ENCODE measurements around the gene ISCA2.
"Not testable (repeated sequence)": the region's sequence is repeated elsewhere in the genome, so short reads cannot be mapped to it uniquely, and the experiment has no call there.

Gene ISCA2

DNA sequence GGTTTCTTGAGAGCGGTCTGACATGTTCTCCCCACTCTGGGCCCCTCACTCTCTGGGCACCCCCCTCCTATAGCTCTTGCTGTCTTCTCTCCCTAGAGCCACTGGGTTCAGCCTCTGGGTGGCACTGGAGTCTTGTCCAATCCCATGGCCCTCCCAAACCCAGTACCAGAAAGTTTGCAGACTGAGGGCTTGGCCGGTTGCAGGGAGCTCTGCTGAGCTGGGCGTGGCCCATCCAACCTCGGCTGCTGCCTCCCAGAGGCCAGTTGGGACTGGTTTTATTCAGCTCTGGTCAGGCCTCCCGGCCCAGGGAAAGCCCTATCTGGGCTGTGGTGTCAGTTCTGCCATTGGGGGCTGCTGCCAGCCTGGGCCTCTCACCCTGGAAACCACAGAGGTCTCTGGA is 37.9 kb downstream of the ISCA2 start:
- DNase-seq = no peak

DNA sequence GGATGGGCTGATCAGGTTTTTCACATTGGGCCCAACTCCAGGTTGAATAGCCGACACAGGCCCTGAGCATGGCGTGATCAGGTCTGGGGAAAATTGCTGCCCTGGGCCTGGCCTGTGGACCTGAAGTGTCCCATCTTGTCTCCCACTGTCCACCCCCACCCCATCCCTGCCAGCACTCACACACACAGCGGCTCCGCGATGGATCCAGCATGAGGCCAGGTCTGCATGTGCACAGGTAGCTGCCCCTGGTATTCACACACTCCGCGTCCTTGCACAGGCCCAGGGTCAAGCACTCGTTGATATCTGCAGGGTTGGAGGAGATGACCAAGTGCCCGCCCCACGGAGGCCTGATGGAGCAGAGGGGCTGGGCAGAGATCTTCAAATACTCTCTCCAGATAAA is 38.7 kb downstream of the ISCA2 start:
- DNase-seq = no peak

DNA sequence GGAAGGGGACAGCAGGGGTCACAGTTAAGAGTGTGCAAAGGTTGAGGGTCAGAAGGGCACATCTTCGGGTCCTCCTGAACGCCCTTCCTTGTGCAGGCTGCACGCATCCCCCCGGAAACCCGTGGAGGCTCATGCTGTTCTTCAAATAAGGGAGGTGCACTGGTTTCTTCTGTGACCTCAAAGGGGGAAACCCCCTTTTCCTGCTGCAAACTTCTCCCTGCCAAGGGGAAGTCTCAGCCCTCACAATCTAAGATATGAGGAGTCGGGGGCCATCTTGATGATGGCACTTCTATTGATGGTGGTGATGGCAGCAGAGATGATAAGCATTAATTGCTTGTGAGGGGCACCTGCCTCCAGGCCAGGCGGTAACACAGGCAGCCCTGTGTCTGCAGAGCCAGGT is 40.0 kb downstream of the ISCA2 start:
- no peak for DNase-seq

DNA sequence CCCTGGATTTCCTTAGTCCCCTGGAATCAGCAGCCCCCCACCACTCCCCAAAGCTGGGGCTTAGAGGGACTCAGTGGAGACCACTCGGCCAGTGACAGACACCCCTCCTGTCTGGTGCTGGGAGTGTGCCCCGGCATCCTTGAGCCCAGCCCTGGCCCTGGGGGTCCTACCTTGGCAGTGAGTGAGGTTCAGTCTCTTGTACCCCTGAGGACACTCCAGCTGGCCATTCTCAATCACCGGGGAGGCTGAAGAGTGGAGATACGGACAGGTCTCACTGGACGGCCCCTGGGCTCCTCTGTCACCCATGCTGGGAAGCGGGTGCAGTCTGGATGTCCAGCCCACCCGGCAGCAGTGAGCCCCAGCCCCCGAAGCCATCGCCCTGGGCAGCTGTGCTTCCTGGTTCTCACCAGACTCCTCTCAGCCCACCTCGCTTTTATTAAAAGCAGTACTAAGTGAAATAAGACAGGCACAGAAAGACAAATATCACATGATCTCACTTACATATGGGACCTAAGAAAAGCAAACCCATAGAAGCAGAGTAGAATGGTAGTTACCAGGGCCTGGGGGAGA is 42.3 kb downstream of the ISCA2 start:
- DNase-seq = no peak

DNA sequence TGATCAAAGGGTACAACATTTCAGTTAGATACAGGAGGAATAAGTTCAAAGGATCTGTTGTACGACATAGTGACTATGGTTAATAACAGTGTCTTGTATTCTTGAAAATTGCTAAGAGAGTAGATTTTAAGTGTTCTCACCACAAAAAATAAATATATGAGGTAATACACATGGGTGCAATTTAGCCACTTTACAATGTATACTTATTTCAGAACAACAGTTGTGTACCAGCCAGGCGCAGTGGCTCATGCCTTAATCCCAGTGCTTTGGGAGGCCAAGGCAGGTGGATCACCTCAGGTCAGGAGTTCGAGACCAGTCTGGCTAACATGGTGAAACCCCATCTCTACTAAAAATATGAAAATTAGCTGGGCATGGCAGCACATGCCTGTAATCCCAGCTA is 42.8 kb downstream of the ISCA2 start:
- not testable (repeated sequence) for DNase-seq

DNA sequence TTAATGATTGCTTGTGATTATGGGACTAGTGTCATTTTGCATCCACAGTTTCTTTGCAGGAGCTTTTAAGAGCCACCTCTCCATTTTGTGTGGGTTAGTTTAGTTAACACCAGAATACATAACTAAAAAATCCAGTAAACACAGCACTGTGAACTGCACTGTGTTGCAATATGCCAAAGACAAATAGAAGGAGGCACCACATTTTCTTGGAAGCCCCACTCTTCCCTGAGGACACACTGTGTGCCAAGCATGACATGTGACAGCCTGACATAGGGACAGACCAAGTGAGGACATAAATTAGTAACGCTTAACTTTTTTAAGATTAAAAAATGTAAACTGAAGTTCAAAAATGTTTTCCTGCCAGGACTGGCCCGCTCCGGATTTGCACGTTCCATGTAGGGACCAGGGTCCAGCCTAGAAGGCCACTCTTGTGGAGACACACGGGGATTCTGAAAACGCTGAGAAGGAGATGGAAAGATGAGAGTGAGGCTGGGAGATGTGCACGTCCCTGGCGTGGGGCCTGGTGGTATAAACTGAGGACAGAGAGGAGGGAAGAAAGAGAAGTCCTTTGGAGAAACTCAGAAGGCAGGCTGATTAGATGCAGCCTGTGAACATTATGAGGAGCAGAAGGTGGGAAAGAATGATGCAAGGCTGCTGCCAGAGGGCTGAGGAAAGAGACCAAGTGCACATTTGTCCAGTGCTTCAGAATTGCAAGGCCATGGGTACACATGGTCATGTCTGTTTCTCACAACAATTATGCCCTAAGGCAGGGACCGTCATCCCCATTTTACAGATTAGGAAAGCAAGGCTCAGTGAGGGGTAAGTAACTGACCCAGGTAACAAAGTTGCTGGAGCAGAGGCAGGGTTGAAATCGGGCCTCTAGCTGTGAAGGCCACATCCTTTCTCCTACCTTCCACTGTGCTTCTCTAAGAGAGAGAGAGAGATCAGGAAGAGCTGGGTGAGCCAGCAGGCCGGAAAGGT is 45.1 kb downstream of the ISCA2 start:
- no peak for DNase-seq

DNA sequence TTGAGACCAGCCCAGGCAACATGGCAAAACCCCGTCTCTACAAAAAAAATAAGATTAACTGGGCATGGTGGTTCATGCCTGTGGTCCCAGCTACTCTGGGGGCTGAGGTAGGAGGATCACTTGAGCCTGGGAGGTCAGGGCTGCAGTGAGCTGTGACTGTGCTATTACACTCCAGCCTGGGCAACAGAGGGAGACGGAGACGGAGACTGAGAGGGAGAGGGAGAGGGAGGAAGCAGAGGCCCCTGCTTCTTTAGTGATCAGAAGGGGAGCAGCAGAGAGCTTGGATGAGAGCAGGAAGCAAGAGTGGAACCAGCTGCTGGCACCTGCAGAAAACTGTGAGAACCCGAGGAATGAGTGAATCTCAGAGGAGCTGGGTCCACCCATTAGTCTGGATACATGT is 45.9 kb downstream of the ISCA2 start:
- DNase-seq = no peak

DNA sequence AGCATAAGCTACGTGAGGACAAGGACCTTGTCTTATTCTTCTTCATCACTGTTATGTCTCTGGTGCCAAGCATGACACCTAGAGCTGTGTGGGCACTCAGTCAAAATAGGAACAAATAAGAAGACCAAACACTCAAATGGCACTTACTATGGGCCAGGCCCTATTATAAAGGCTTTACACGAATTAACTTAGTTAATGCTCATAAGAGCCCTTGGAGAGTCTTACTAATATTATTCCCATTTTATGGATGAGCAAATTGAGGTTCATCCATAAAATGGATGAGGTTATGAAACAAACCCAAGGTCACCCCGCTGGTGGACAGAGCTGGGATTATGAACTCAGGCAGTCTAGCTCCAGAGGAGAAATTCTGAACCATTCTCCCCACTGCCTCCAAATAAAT is 47.7 kb downstream of the ISCA2 start:
- no peak for DNase-seq

DNA sequence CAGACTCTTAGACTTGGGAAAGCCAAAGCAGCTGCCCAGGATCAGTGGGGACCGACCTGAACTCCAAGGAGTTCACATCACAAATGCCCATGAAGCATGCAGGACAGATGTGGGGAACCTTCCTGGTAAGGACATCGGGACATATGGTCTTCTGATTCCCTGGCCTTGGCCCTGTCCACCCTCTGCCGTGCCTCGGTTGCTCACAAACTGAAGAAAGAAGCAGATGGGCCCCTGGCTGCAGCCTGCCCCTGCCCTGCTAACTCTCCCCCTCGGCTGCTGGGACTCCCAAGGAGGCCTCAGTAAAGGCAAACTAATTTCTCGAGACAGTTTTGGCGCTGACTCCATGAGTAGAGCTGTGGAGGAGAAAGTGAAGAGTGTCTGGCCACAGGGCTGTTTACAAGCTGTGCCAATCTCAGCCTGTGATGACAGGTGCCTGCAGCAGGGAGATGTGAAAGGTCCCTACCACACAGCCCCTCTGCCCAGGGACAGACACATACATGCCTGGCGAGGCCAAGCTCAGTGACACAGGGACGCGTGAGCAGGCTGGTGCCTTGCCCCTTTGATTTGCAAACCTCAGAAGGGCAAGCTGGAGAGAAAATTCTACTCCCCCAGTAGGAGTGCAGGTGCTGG is 48.6 kb downstream of the ISCA2 start:
- DNase-seq = no peak

DNA sequence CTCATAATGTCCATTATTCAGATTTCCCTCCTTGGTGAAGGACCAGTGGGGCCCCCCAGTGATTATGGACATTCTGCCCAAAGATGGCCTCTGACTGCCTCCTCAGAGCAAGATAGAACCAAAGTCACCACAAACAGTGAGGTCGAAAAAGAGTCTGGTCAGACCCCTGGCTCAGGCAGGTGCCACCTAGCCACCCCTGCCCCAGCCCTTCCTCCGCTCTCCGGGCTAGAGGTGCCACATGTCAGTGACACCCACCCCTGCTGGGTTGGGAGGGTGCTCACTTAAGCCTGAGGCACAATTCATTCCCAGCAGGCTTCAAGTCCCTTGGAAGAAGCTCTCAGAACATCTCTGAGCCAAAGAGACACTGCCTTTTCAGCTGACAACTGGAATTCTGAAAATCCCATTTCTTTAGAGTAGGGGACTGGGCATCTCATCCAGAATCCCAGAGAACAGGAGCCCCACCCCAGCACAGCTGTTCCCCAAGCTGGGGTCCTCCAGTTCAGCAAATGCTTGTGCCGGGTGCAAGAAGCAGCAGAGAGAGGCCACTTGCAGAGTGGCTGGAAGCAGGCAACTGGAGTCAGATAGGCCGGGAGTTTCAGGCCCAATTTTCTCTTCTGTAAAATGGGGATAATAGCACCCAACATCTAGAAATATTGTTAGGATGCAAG is 50.3 kb downstream of the ISCA2 start:
- DNase-seq = no peak

DNA sequence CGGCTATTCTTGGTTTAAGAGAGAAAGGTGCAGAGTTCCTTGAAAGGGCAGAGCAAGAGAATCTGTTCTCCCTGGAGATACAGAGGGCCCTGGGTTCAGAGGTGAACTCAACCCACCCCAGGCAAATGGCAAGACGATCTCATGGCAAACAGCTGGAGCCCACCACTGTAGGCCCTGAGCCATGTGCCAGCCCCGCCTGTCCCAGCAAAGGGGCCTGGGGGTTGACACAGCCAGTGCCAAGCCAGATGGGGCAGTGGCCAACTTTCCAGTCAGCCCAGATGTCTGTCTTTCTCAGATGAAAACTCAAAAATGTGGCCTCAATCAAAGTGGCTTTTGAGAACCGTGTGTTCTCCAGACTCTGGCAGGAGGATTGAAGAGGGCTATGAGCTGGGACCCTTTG is 51.8 kb downstream of the ISCA2 start:
- no peak for DNase-seq

DNA sequence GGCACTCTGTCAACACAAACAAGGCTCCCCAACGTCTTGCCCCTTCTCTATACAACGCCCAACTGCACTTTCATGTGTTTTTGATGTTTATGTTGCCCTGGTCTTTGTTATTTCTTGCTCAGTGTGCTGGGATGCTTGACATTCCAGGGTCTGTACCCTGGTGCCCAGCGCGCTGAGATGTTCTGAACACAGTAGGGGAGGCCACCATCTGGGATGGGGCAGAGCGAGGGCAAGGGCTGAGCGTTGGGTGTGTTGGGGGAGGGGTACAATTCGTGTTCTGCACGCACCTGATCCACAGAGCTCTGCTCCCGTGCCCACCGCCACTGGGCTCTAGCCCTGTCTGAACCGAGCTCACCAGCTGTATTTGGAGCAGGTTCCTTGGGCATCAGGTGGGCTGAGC is 52.9 kb downstream of the ISCA2 start:
- DNase-seq = no peak

Measured in activated gamma-delta T cell treated with Interleukin-2 at 50 U/mL for 16 hours (primary cell).